ENCODE results near the gene HUWE1. TPM values are rescaled to one million over a fixed set of nuclear protein-coding genes. Genes with fewer than 3 reads are reported as not detected.

Gene HUWE1
- total RNA-seq, 1 donor: 167 TPM

DNA sequence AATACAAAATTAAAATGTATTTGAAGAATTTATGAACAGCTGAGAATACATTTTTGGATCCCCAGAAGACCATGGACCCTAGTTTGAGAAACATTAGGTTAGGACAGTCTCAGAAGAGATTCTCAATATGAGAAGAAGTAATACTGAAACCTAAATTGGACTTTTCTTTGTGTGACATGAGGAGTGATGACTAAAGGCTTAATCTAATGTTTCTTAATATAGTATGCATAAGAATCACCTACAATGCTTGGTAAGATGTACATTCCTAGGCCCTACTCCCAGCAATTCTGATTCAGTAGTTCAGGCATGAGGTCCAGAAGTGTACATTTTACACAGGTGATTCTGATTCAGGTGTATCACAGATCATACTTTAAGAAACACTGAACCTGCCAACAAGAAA lies 31.6 kb upstream of the HUWE1 start:
- no peak for TF ChIP-seq CTCF (IDR thresholded peaks at IDR 0.05; ENCODE audit: insufficient read depth, low read length)
- H3K4me3 ChIP-seq (ENCODE audit: low read depth, low read length): no peak overlapping the region
- no peak for DNase-seq (ENCODE audit: low read depth)

- no peak for DNase-seq (ENCODE audit: low read depth)
- no peak overlapping the region for H3K4me3 ChIP-seq (ENCODE audit: low read depth, low read length)
- no peak for TF ChIP-seq CTCF (IDR thresholded peaks at IDR 0.05; ENCODE audit: insufficient read depth, low read length)
Measured at GRCh38 chrX:53717205-53717604, 30.7 kb upstream of the HUWE1 start.

DNA sequence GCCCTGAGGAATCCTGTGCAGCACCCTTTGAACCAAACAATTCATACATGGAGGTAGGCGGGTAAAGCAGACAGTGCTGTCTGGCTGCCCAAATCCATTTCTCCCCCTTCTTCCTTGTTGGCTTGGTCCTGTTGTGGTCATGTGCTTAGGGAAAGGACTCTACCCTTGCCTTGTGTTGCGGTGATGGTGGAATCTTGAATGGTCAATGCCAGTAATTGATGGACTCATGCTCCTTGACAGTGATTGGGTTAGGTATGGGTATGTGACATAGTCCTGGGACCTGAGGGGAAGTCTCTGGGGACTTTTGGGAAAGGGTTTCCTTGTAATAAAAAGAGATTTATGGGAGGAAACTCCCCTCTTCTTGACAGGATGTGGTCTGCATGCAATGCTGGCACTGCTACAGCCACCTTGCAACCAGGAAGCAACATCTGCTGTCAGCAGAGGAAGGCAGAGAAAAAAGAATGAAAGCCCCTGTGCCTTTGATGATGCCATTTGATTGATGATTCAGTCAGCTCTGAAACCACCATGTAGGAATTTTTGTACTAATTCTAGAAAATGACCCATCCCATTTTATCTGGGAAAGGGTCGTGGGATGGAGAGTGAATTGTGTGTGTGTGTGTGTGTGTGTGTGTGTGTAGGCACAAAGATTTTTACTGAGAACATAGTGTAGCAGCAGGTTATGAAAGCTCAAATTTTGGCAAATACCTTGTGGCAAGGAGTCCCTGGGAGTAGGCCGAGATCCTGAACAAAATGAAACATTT lies 30.0 kb upstream of the HUWE1 start:
- TF ChIP-seq CTCF (IDR thresholded peaks at IDR 0.05; ENCODE audit: insufficient read depth, low read length): no peak
- H3K4me3 ChIP-seq (ENCODE audit: low read depth, low read length): no peak overlapping the region
- peak; percentile 40 for DNase-seq (ENCODE audit: low read depth)

DNA sequence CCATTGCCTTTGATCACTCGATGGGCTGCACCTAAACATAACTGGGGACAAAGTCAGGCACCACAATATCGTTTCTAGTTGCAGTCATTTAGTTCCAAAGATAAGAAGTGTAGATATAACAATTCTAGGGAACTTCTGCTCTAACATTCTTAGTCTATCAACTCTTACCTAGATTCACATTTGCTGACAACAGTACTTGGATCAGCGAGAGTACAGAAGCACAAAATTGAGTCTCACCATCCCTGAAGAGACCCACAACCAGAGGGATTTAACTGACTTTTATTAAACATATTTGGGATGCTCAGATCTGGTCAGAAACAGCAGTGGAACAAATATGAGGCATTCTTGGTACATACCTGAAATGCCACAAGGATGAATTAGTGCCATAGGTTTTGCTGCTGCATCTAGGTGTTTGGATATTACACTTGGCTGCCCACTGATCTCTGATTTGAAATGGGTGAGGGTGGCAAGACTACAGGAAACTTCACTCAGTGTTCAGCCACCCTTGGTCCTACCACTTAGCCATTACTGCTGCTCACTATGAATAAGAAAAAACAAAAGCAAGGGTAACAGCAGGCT lies 28.9 kb upstream of the HUWE1 start:
- no peak for TF ChIP-seq CTCF (IDR thresholded peaks at IDR 0.05; ENCODE audit: insufficient read depth, low read length)
- no peak for DNase-seq (ENCODE audit: low read depth)
- no peak overlapping the region for H3K4me3 ChIP-seq (ENCODE audit: low read depth, low read length)

GRCh38 chrX:53714580-53715345 lies 28.2 kb upstream of the HUWE1 start:
- no peak overlapping the region for H3K4me3 ChIP-seq (ENCODE audit: low read depth, low read length)
- DNase-seq (ENCODE audit: low read depth): peak; percentile 54
- peak; percentile 13 for TF ChIP-seq CTCF (IDR thresholded peaks at IDR 0.05; ENCODE audit: insufficient read depth, low read length)

- no peak for TF ChIP-seq CTCF (IDR thresholded peaks at IDR 0.05; ENCODE audit: insufficient read depth, low read length)
- H3K4me3 ChIP-seq (ENCODE audit: low read depth, low read length): no peak overlapping the region
- DNase-seq (ENCODE audit: low read depth): no peak
Measured at GRCh38 chrX:53713987-53714579, 27.6 kb upstream of the HUWE1 start.

Measured in fibroblast of the aortic adventitia (primary cell).